ENCODE measurements around the gene PLXNA1.

PLXNA1 gene

GRCh38 chr3:127025456-127025855 lies 42.5 kb downstream of the PLXNA1 start:
- no peak for DNase-seq

GRCh38 chr3:127026036-127026435 lies 43.1 kb downstream of the PLXNA1 start:
- no peak for DNase-seq

- no peak for DNase-seq
Measured at GRCh38 chr3:127026661-127027060, 43.7 kb downstream of the PLXNA1 start.

GRCh38 chr3:127027061-127027735 lies 44.3 kb downstream of the PLXNA1 start:
- no peak for DNase-seq

GRCh38 chr3:127027811-127028548 lies 45.1 kb downstream of the PLXNA1 start:
- DNase-seq, result no peak

GRCh38 chr3:127028781-127029657 lies 46.1 kb downstream of the PLXNA1 start:
- no peak for DNase-seq

- DNase-seq, result no peak
Measured at GRCh38 chr3:127029658-127030507, 47.0 kb downstream of the PLXNA1 start.

- no peak for DNase-seq
Measured at GRCh38 chr3:127030508-127031412, 47.8 kb downstream of the PLXNA1 start.

- DNase-seq, result no peak
Measured at GRCh38 chr3:127031413-127031810, 48.5 kb downstream of the PLXNA1 start.

GRCh38 chr3:127031845-127032244 lies 48.9 kb downstream of the PLXNA1 start:
- DNase-seq, result no peak

GRCh38 chr3:127032296-127032990 lies 49.5 kb downstream of the PLXNA1 start:
- no peak for DNase-seq
